H1 (cell line): Measurements from ENCODE around the gene EMX1.

Experiments used
- MAX ChIP-seq: IDR thresholded peaks from 2 replicates; pipeline ENCODE4 v1.6.1; 2012; ENCODE audit warnings: inconsistent platforms
- NRF1 ChIP-seq: IDR thresholded peaks from 2 replicates; pipeline ENCODE4 v1.6.1; 2011; ENCODE audit warnings: mild to moderate bottlenecking, low read depth, low read length, improper control_type of control experiment
- POLR2AphosphoS5 ChIP-seq: IDR thresholded peaks from 2 replicates; pipeline ENCODE4 v1.6.1; 2011; ENCODE audit warnings: low read depth, low read length
- RFX5 ChIP-seq: IDR thresholded peaks from 2 replicates; pipeline ENCODE4 v1.6.1; 2011; ENCODE audit warnings: low read depth, low read length, improper control_type of control experiment, borderline replicate concordance
- SP2 ChIP-seq: IDR thresholded peaks from 2 replicates; pipeline ENCODE4 v1.6.1; 2012; ENCODE audit warnings: mild to moderate bottlenecking, low read length, inconsistent platforms
- YY1 ChIP-seq: IDR thresholded peaks from 2 replicates; pipeline ENCODE4 v1.6.1; 2011; ENCODE audit warnings: low read depth, mild to moderate bottlenecking, low read length
- TF ChIP-seq, protein P1 (sequence below), 3 experiments: IDR thresholded peaks; 1 replicate in 2 of 3; 2 replicates in 1 of 3; pipeline versions ENCODE4 v1.5.1 to v1.6.1; 2011; ENCODE audit warnings: low read length in 3 of 3, mild to moderate bottlenecking in 3 of 3, inconsistent platforms in 2 of 3, low read depth in 1 of 3, moderate library complexity in 1 of 3; ENCODE audit not compliant: insufficient read depth in 1 of 3; ENCODE audit errors: control extremely low read depth in 1 of 3

DNA sequence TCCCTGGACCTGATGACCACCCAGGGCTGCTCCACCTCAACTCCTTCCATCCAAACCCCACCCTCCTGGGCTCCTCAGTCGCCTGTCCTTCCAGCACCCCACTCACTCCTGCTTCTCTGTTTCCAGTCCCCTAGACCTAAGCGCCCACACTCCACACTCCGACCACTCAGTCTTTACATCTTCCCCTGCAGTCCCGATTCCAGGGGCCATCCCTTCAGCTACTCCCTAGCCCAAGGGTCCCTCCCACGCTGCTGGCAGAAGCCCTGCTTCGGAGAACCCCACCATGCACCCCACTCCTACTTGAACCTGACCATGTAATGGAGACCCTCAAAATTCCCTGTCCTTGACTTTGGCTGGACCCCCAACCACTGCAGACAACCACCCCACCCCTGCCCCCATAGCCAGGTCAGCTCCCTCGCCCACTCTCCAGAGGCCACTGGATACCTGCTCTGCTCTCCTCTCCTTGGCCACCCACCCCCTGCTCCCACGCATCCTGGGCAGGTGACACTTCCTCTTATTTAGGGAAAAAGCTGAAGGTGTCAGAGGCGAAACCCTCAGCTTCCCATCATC is 28.2 kb downstream of the EMX1 start:
- TF ChIP-seq, protein P1, sequence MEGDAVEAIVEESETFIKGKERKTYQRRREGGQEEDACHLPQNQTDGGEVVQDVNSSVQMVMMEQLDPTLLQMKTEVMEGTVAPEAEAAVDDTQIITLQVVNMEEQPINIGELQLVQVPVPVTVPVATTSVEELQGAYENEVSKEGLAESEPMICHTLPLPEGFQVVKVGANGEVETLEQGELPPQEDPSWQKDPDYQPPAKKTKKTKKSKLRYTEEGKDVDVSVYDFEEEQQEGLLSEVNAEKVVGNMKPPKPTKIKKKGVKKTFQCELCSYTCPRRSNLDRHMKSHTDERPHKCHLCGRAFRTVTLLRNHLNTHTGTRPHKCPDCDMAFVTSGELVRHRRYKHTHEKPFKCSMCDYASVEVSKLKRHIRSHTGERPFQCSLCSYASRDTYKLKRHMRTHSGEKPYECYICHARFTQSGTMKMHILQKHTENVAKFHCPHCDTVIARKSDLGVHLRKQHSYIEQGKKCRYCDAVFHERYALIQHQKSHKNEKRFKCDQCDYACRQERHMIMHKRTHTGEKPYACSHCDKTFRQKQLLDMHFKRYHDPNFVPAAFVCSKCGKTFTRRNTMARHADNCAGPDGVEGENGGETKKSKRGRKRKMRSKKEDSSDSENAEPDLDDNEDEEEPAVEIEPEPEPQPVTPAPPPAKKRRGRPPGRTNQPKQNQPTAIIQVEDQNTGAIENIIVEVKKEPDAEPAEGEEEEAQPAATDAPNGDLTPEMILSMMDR (IDR thresholded peaks at IDR 0.05; ENCODE audit: control extremely low read depth in 1 of 3, insufficient read depth in 1 of 3, low read depth in 1 of 3, low read length in 3 of 3) = no peak
- TF ChIP-seq RFX5 (no peak), NRF1 (no peak), YY1 (no peak), POLR2AphosphoS5 (no peak), SP2 (no peak), MAX (no peak)
